OCI-LY3 (cell line): Measurements from ENCODE around the gene AHDC1.
"Not testable (repeated sequence)": the region's sequence is repeated elsewhere in the genome, so short reads cannot be mapped to it uniquely, and the experiment has no call there.

Source experiments
- H2AFZ ChIP-seq: fragments of 200-600, 300-600 bp; shearing (Covaris generic); 2 replicates; pipeline ENCODE4 v1.6.0; 2014; ENCODE audit warnings: antibody characterized with exemption, low read depth, low read length
- H3K27ac ChIP-seq: fragments of 200-600, 300-600 bp; sonication (generic); 2 replicates; pipeline ENCODE4 v1.5.1; 2014; ENCODE audit warnings: mild to moderate bottlenecking, low read length, moderate library complexity, mixed read lengths
- H3K27me3 ChIP-seq: fragments of 200-600, 300-600 bp; sonication (generic); 2 replicates; pipeline ENCODE4 v1.6.1; 2014; ENCODE audit warnings: low read depth, low read length, mixed read lengths
- H3K36me3 ChIP-seq: fragments of 200-600, 300-600 bp; sonication (generic); replicated peaks from 2 replicates; pipeline ENCODE3; 2014; ENCODE audit warnings: low read depth, low read length, mixed read lengths
- H3K4me1 ChIP-seq: fragments of 300-600, 200-600 bp; sonication (generic); 2 replicates; pipeline ENCODE4 v1.6.1; 2014; ENCODE audit warnings: low read length, mixed read lengths
- H3K4me2 ChIP-seq: fragments of 200-600, 300-600 bp; sonication (generic); 2 replicates; pipeline ENCODE4 v1.6.1; 2014; ENCODE audit warnings: low read length, mixed read lengths
- H3K4me3 ChIP-seq: fragments of 300-600, 200-600 bp; sonication (generic); 2 replicates; pipeline ENCODE4 v1.5.1; 2014; ENCODE audit warnings: antibody characterized with exemption, mild to moderate bottlenecking, low read length, moderate library complexity
- H3K79me2 ChIP-seq: fragments of 300-600, 200-600 bp; shearing (Covaris generic); 2 replicates; pipeline ENCODE4 v1.6.1; 2014; ENCODE audit warnings: mild to moderate bottlenecking, low read length, mixed read lengths
- H3K9ac ChIP-seq: fragments of 300-600, 200-600 bp; shearing (Covaris generic); 2 replicates; pipeline ENCODE4 v1.6.0; 2014; ENCODE audit warnings: mild to moderate bottlenecking, low read length, moderate library complexity
- H3K9me3 ChIP-seq: fragments of 200-600, 300-600 bp; shearing (Covaris generic); 2 replicates; pipeline ENCODE4 v1.6.1; 2014; ENCODE audit warnings: low read length, mixed read lengths; ENCODE audit not compliant: insufficient read depth
- H4K20me1 ChIP-seq: fragments of 200-600, 300-600 bp; sonication (generic); 2 replicates; pipeline ENCODE4 v1.6.1; 2016; ENCODE audit warnings: low read length, mixed read lengths; ENCODE audit not compliant: insufficient read depth
- CTCF ChIP-seq: fragments of 200-600, 300-600 bp; sonication (generic); IDR thresholded peaks from 2 replicates; pipeline ENCODE4 v1.5.1; 2014; ENCODE audit warnings: antibody characterized with exemption, low read length, low read depth
- EZH2phosphoT487 ChIP-seq: fragments of 200-600 bp; shearing (Covaris generic); IDR thresholded peaks from 2 replicates; pipeline ENCODE4 v1.6.1; 2018; ENCODE audit warnings: antibody characterized with exemption, mixed run types, low read depth

Gene AHDC1

GRCh38 chr1:27543284-27543683 is 60.7 kb downstream of the AHDC1 start:
- Histone ChIP-seq H4K20me1 (no peaks in the 10 kb centered on the region), H2AFZ (no peak overlapping the region), H3K27me3 (no peaks in the 10 kb centered on the region), H3K9ac (no peak overlapping the region), H3K4me3 (no peak overlapping the region), H3K4me1 (no peaks in the 10 kb centered on the region), H3K79me2 (no peaks in the 10 kb centered on the region), H3K36me3 (no peaks in the 10 kb centered on the region), H3K4me2 (no peak overlapping the region), H3K9me3 (no peaks in the 10 kb centered on the region), H3K27ac (no peak overlapping the region)
- TF ChIP-seq CTCF, result no peak
- no peak for TF ChIP-seq EZH2phosphoT487

GRCh38 chr1:27542463-27543273 is 61.3 kb downstream of the AHDC1 start:
- Histone ChIP-seq H3K4me2 (no peak overlapping the region), H3K79me2 (no peaks in the 10 kb centered on the region), H4K20me1 (no peaks in the 10 kb centered on the region), H2AFZ (no peak overlapping the region), H3K9me3 (no peaks in the 10 kb centered on the region), H3K36me3 (no peaks in the 10 kb centered on the region), H3K9ac (no peak overlapping the region), H3K4me1 (no peaks in the 10 kb centered on the region), H3K27me3 (no peaks in the 10 kb centered on the region), H3K27ac (no peak overlapping the region), H3K4me3 (no peak overlapping the region)
- TF ChIP-seq EZH2phosphoT487, result no peak
- TF ChIP-seq CTCF, result no peak

- H3K36me3 ChIP-seq, result no peaks in the 10 kb centered on the region
- H3K9ac ChIP-seq, result no peak overlapping the region
- no peaks in the 10 kb centered on the region for H3K4me1 ChIP-seq
- no peaks in the 10 kb centered on the region for H4K20me1 ChIP-seq
- H3K9me3 ChIP-seq, result no peaks in the 10 kb centered on the region
- no peaks in the 10 kb centered on the region for H3K79me2 ChIP-seq
- H3K4me3 ChIP-seq, result no peak overlapping the region
- TF ChIP-seq EZH2phosphoT487 (no peak), CTCF (no peak)
- no peak overlapping the region for H3K4me2 ChIP-seq
- no peak overlapping the region for H2AFZ ChIP-seq
- no peaks in the 10 kb centered on the region for H3K27me3 ChIP-seq
- H3K27ac ChIP-seq, result no peak overlapping the region
Observed at GRCh38 chr1:27539901-27540861, 63.8 kb downstream of the AHDC1 start.

- no peaks in the 10 kb centered on the region for H3K79me2 ChIP-seq
- H3K4me3 ChIP-seq, result no peak overlapping the region
- H3K27me3 ChIP-seq, result no peaks in the 10 kb centered on the region
- no peak overlapping the region for H3K9ac ChIP-seq
- TF ChIP-seq EZH2phosphoT487, result no peak
- no peak for TF ChIP-seq CTCF
- H2AFZ ChIP-seq, result no peak overlapping the region
- no peaks in the 10 kb centered on the region for H4K20me1 ChIP-seq
- no peaks in the 10 kb centered on the region for H3K9me3 ChIP-seq
- H3K4me1 ChIP-seq, result no peaks in the 10 kb centered on the region
- H3K36me3 ChIP-seq, result no peaks in the 10 kb centered on the region
- no peak overlapping the region for H3K27ac ChIP-seq
- no peak overlapping the region for H3K4me2 ChIP-seq
Observed at GRCh38 chr1:27538793-27539192, 65.2 kb downstream of the AHDC1 start.

- H3K79me2 ChIP-seq, H3K9ac ChIP-seq, H3K36me3 ChIP-seq, H3K4me1 ChIP-seq, H3K4me3 ChIP-seq, H2AFZ ChIP-seq, H4K20me1 ChIP-seq, H3K9me3 ChIP-seq, H3K27ac ChIP-seq, H3K27me3 ChIP-seq, H3K4me2 ChIP-seq: not testable (repeated sequence)
Observed at GRCh38 chr1:27538305-27538676, 65.7 kb downstream of the AHDC1 start.
